Right lobe of liver (tissue), 4 donors: Measurements from ENCODE around the gene R3HDM4.

Experiments used
- CTCF ChIP-seq, 4 donors: fragments of 200-600 bp in 3 of 4; fragments of 450-650 bp in 1 of 4; IDR thresholded peaks; one replicate each; pipeline versions ENCODE4 v1.5.1 to v1.8.0; 2016 to 2022; ENCODE audit warnings: antibody characterized with exemption in 4 of 4, mild to moderate bottlenecking in 2 of 4
- POLR2A ChIP-seq: fragments of 450-650 bp; IDR thresholded peaks from one replicate; pipeline ENCODE4 v1.6.1; 2017; ENCODE audit warnings: antibody characterized with exemption, mild to moderate bottlenecking
- donor health status: DM: no; HTN: no; CAD: no.
- donor health status: DM: no; HTN: no; CAD: no.
- donor health status: DM: no; HTN: yes; CAD: no.

- TF ChIP-seq CTCF (IDR thresholded peaks at IDR 0.05) (no peak), POLR2A (no peak)
These were observed 46.2 kb upstream of the R3HDM4 start for GRCh38 chr19:958967-959855.
